ENCODE results near the gene MBP.

GRCh38 chr18:76991021-76991688 lies 141.4 kb downstream of the MBP start:
- TF ChIP-seq MAZ (IDR thresholded peaks at IDR 0.05; ENCODE audit: borderline replicate concordance, low read depth, low read length) (no peak), BHLHE40 (IDR thresholded peaks at IDR 0.05; ENCODE audit: low read depth, low read length) (no peak)

All from IMR-90 (cell line).